Aorta (tissue), 5 donors: ENCODE measurements around the gene BTRC. TPM values are rescaled to one million over a fixed set of nuclear protein-coding genes. Genes with fewer than 3 reads are reported as not detected.
"Not testable (repeated sequence)": the region's sequence is repeated elsewhere in the genome, so short reads cannot be mapped to it uniquely, and the experiment has no call there.

Source experiments
- ATAC-seq: fragments of 200-7000 bp; cut with Tn5 transposase; one replicate; pipeline ENCODE4 v1.9.1; 2022; ENCODE audit warnings: moderate library complexity; ENCODE audit not compliant: low FRiP score
- DNase-seq, 2 donors: peaks; one replicate each; pipeline ENCODE4 v3.0.0-alpha.2; 2020
- H3K27ac ChIP-seq, 2 donors: one replicate each; pipeline ENCODE4 v1.5.1; 2013; ENCODE audit warnings: low read length in 2 of 2, mild to moderate bottlenecking in 2 of 2, moderate library complexity in 2 of 2, control low read depth in 1 of 2, inconsistent platforms in 1 of 2, low read depth in 1 of 2
- H3K27me3 ChIP-seq, 2 donors: one replicate each; pipeline ENCODE4 v1.6.1; 2013; ENCODE audit warnings: control low read depth in 1 of 2, low read length in 1 of 2, mild to moderate bottlenecking in 1 of 2, moderate library complexity in 1 of 2; ENCODE audit not compliant: insufficient read depth in 2 of 2, control insufficient read depth in 1 of 2
- H3K36me3 ChIP-seq, 2 donors: one replicate each; pipeline ENCODE4 v1.6.1; 2013; ENCODE audit warnings: control low read depth in 1 of 2, low read length in 1 of 2, mild to moderate bottlenecking in 1 of 2; ENCODE audit not compliant: insufficient read depth in 2 of 2, control insufficient read depth in 1 of 2
- H3K4me1 ChIP-seq, 2 donors: one replicate each; pipeline ENCODE4 v1.6.1; 2013; ENCODE audit warnings: low read length in 2 of 2, control low read depth in 1 of 2, mild to moderate bottlenecking in 1 of 2, moderate library complexity in 1 of 2; ENCODE audit not compliant: insufficient read depth in 2 of 2, control insufficient read depth in 1 of 2
- H3K4me3 ChIP-seq, 2 donors: one replicate each; pipeline ENCODE4 v1.5.1; 2013; ENCODE audit warnings: low read length in 2 of 2, control low read depth in 1 of 2, mild to moderate bottlenecking in 1 of 2
- H3K9me3 ChIP-seq: one replicate; pipeline ENCODE4 v1.6.1; 2013; ENCODE audit warnings: mild to moderate bottlenecking, low read length; ENCODE audit not compliant: control insufficient read depth
- WGBS, 2 donors: extraction: QIAGEN DNeasy Blood & Tissue Kit; methylation state at CpG; one replicate each; pipeline ENCODE4 v1.1.7; 2013; 5-methylcytosine and 5-hydroxymethylcytosine counted together
- intact Hi-C, 2 donors: fragments of 100-400 bp; cut with DNase I; formaldehyde crosslinking; loops; one replicate each; pipeline versions ENCODE4 v1.14.2 to v1.15.0; 2022
- polyA plus RNA-seq, 2 donors: library from polyadenylated mRNA; stranded (reverse); fragments of 200-250 nt; gene quantifications; one replicate each; pipeline ENCODE4 v1.2.3, GENCODE V29; 2013
- total RNA-seq, 2 donors: library from RNA; stranded (reverse); fragmentation: NEBNext Ultra II Directional; extraction: Animal tissue kit (Norgen Biotek cat#: 25700); gene quantifications; one replicate each; pipeline ENCODE4 v1.2.1, GENCODE V29; 2021
- donor health status: healthy with polysubstance abuse.
- donor health status: Bipolar disorder and iron deficiency.
- donor health status: DM: no; HTN: no; CAD: no.
- donor health status: DM: no; HTN: no; CAD: no.
- donor health status: DM: yes; HTN: yes; CAD: no.

The BTRC gene
- total and polyA plus RNA-seq, 4 donors = 4.4 to 21.0 (median 10.8) TPM

DNA sequence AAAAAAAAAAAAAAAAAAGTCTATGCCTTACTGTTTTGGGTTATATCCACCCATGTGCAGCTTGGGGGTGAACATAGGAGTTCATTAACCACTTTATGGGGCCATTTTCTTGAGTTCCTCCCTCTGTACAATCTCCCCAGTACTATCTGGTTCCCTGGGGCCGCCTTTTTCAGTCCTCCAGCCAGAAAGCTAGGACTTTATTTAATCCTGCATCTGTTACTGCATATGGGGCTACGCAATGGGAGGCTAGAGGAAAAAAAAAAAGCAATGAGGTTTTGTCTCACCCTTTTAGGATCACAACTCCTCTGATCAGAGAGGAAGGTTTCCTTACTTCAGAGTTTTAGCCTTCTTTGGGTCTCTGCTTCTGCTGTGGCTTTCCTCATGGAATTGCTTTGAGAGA is 51.0 kb downstream of the BTRC start:
- intact Hi-C loops = no loop called here
- H3K4me1 ChIP-seq = peaks cover 0 to 2% of the 10 kb centered on the region in 2 donors
- no peak overlapping the region for H3K27ac ChIP-seq
- no peaks in the 10 kb centered on the region for H3K36me3 ChIP-seq
- H3K4me3 ChIP-seq = no peak overlapping the region
- H3K27me3 ChIP-seq = no peaks in the 10 kb centered on the region
- no peaks in the 10 kb centered on the region for H3K9me3 ChIP-seq
- no peak for DNase-seq
- no peak for ATAC-seq
- 98% methylated on average over 2 of the region's 2 CpGs for WGBS, 2 donors

DNA sequence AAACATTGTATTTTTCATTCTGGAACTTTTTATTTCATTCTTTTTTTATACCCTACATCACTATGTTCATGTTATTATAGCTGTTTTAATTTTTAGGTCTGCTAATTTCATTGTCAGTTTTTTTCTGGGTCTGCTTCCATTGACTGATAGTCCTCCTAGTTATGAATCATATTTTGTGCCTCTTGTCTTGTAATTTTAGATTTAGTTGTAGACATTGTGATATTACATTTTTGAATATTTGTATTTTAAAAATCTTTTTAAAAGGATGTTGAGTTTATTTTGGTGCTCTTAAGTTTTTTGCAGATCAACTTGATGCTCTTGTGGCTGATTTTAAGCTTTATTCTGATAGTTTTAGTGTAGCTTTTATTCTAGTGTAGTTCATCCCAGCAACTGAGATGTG is 57.6 kb downstream of the BTRC start:
- Histone ChIP-seq H3K4me1 (no peaks in the 10 kb centered on the region), H3K36me3 (no peaks in the 10 kb centered on the region), H3K9me3 (no peaks in the 10 kb centered on the region), H3K27ac (no peak overlapping the region), H3K27me3 (no peaks in the 10 kb centered on the region), H3K4me3 (no peak overlapping the region)
- intact Hi-C loops = no loop called here
- DNase-seq (no peak), ATAC-seq (no peak)

GRCh38 chr10:101414034-101414433 is 60.1 kb downstream of the BTRC start:
- ATAC-seq = no peak

DNA sequence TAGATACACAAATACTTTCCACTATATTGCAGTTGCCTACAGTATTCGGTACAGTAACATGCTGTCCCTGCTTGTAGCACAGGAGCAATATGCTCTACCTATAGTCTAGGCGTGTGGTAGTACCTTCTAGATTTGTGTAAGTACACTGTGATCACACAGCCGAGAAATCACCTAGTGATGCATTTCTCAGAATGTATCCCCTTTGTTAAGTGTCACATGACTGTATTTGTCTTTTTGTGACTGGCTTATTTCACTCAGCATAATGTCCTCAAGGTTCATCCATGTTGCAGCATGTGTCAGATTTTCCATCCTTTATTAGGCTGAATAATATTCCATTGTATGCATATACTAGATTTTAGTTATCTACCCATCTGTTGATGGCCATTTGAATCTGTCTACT is 61.9 kb downstream of the BTRC start:
- Histone ChIP-seq H3K9me3 (no peaks in the 10 kb centered on the region), H3K4me3 (no peak overlapping the region), H3K27ac (no peak overlapping the region), H3K27me3 (no peaks in the 10 kb centered on the region), H3K4me1 (no peaks in the 10 kb centered on the region), H3K36me3 (no peaks in the 10 kb centered on the region)
- WGBS, 2 donors = 93 to 95% methylated on average over 3 of the region's 3 CpGs
- intact Hi-C loops = no loop called here
- ATAC-seq (no peak), DNase-seq (no peak)

More at GRCh38 chr10:101414034-101414433, 60.1 kb downstream of the BTRC start:
- Histone ChIP-seq H3K4me3 (no peak overlapping the region), H3K9me3 (no peaks in the 10 kb centered on the region), H3K4me1 (no peaks in the 10 kb centered on the region), H3K27ac (no peak overlapping the region), H3K27me3 (no peaks in the 10 kb centered on the region), H3K36me3 (no peaks in the 10 kb centered on the region)
- intact Hi-C loops = no loop called here
- WGBS, 2 donors = 75 to 85% methylated on average over 2 of the region's 2 CpGs
- DNase-seq = no peak

DNA sequence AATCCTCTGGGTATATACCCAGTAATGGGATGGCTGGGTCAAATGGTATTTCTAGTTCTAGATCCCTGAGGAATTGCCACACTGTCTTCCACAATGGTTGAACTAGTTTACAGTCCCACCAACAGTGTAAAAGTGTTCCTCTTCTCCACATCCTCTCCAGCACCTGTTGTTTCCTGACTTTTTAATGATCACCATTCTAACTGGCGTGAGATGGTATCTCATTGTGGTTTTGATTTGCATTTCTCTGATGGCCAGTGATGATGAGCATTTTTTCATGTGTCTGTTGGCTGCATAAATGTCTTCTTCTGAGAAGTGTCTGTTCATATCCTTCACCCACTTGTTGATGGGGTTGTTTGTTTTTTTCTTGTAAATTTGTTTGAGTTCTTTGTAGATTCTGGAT is 68.0 kb downstream of the BTRC start:
- H3K36me3 ChIP-seq, H3K4me3 ChIP-seq, intact Hi-C loops, H3K27me3 ChIP-seq, H3K4me1 ChIP-seq, ATAC-seq, DNase-seq, H3K27ac ChIP-seq, H3K9me3 ChIP-seq: not testable (repeated sequence)
- whole genome bisulfite sequencing, 2 donors = 97 to 100% methylated on average over 1 of the region's 1 CpG

DNA sequence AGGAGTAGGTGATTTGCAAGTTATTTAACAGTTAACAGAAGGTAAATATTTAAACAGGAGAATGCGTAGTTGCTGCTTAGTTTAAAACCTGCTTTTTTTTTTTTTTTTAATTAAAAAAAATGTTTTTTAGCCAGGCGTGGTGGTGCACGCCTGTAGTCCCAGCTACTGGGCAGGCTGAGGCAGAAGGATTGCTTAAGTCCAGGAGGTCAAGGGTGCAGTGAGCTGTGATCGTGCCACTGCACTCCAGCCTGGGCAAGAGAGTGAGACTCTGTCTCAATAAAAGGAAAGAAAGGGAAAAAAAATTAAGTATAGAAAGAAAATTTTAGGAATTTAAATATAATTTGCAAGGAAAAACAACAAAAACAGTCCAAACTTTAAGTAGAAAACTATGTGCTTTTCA is 71.6 kb downstream of the BTRC start:
- WGBS, 2 donors = 89 to 91% methylated on average over 4 of the region's 4 CpGs
- no peak for DNase-seq
- intact Hi-C loops = no loop called here

GRCh38 chr10:101428036-101428435 is 74.1 kb downstream of the BTRC start:
- intact Hi-C loops = no loop called here
- no peaks in the 10 kb centered on the region for H3K36me3 ChIP-seq
- 91 to 94% methylated on average over 3 of the region's 3 CpGs for WGBS, 2 donors
- H3K27me3 ChIP-seq = no peaks in the 10 kb centered on the region
- no peak overlapping the region for H3K27ac ChIP-seq
- no peak overlapping the region for H3K4me3 ChIP-seq
- ATAC-seq (no peak), DNase-seq (no peak)
- H3K4me1 ChIP-seq = no peaks in the 10 kb centered on the region
- no peaks in the 10 kb centered on the region for H3K9me3 ChIP-seq

More for the DNA sequence above, 71.6 kb downstream of the BTRC start:
- Histone ChIP-seq H3K27me3 (no peaks in the 10 kb centered on the region), H3K27ac (no peak overlapping the region), H3K4me3 (no peak overlapping the region), H3K36me3 (no peaks in the 10 kb centered on the region), H3K4me1 (no peaks in the 10 kb centered on the region), H3K9me3 (no peaks in the 10 kb centered on the region)
- no peak for ATAC-seq

DNA sequence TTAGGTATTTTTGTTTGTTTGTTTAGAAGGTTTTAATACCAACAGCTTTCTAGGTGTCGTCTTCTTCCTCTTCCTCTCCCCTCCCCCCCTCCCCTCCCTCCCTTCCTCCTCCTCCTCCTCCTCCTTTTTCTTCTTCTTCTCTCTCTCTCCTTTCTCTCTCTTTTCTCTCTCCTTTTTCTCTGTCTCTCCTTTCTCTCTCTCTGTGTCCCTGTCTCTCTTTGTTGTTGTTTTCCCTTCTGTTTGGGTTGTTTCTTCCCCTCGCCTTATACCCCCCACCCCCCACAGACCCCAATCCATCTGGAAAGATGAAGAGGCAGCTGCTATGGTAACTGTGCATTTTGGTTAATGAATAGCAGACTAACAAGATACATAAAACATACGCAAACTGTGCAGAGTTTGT is 75.5 kb downstream of the BTRC start:
- Histone ChIP-seq H3K36me3 (no peaks in the 10 kb centered on the region), H3K4me1 (no peaks in the 10 kb centered on the region), H3K9me3 (no peaks in the 10 kb centered on the region), H3K4me3 (no peak overlapping the region), H3K27me3 (no peaks in the 10 kb centered on the region), H3K27ac (no peak overlapping the region)
- WGBS, 2 donors = 88 to 93% methylated on average over 3 of the region's 3 CpGs
- DNase-seq (no peak), ATAC-seq (no peak)
- intact Hi-C loops = no loop called here

GRCh38 chr10:101436302-101436701 is 82.3 kb downstream of the BTRC start:
- no peaks in the 10 kb centered on the region for H3K27me3 ChIP-seq
- intact Hi-C loops = no loop called here
- DNase-seq = no peak

More at GRCh38 chr10:101436302-101436701, 82.3 kb downstream of the BTRC start:
- 99% methylated on average over 6 of the region's 6 CpGs for WGBS, 2 donors
- Histone ChIP-seq H3K36me3 (no peaks in the 10 kb centered on the region), H3K9me3 (no peaks in the 10 kb centered on the region), H3K4me3 (no peak overlapping the region), H3K4me1 (no peaks in the 10 kb centered on the region), H3K27ac (no peak overlapping the region)
- no peak for ATAC-seq
